ENCODE data around the gene ITPRIPL1. TPM values are rescaled to one million over a fixed set of nuclear protein-coding genes. Genes with fewer than 3 reads are reported as not detected.

Gene ITPRIPL1
- total RNA-seq, 4 donors from 2014 or later = 1.8 to 4.1 (median 2.5) TPM

- intact Hi-C loops (cut with DNase I) = no loop called here
- 75 to 82% methylated on average over 3 of the region's 3 CpGs for WGBS, 2 donors
- no peak for DNase-seq
- Histone ChIP-seq H3K9me3 (no peaks in the 10 kb centered on the region), H3K27me3 (no peaks in the 10 kb centered on the region), H3K36me3 (no peaks in the 10 kb centered on the region), H3K4me1 (peaks cover 0 to 24% (median 9%) of the 10 kb centered on the region in 3 donors), H3K4me3 (no peak overlapping the region), H3K27ac (no peak overlapping the region)
- TF ChIP-seq CTCF (IDR thresholded peaks at IDR 0.05) (no peak), POLR2A (IDR thresholded peaks at IDR 0.05) (no peak)
These were observed 11.8 kb downstream of the ITPRIPL1 start for GRCh38 chr2:96336873-96337272.

- intact Hi-C loops (cut with DNase I) = no loop called here
- Histone ChIP-seq H3K36me3 (no peaks in the 10 kb centered on the region), H3K4me1 (peaks cover 0 to 8% (median 3%) of the 10 kb centered on the region in 3 donors), H3K27me3 (no peaks in the 10 kb centered on the region), H3K27ac (no peak overlapping the region), H3K4me3 (no peak overlapping the region), H3K9me3 (no peaks in the 10 kb centered on the region)
- 80 to 83% methylated on average over 5 to 9 of the region's 9 CpGs for WGBS, 2 donors
- TF ChIP-seq CTCF (IDR thresholded peaks at IDR 0.05) (no peak), POLR2A (IDR thresholded peaks at IDR 0.05) (no peak)
- no peak for DNase-seq
These were observed 15.6 kb downstream of the ITPRIPL1 start for GRCh38 chr2:96340493-96341414.

- intact Hi-C loops (cut with DNase I) = no loop called here
- Histone ChIP-seq H3K27me3 (no peaks in the 10 kb centered on the region), H3K27ac (peak overlapping the region in 1 of 4 donors; percentile 60), H3K9me3 (no peaks in the 10 kb centered on the region), H3K4me3 (no peak overlapping the region), H3K4me1 (no peaks in the 10 kb centered on the region), H3K36me3 (peaks cover 0 to 7% (median 0%) of the 10 kb centered on the region in 3 donors)
- no peak for TF ChIP-seq CTCF (IDR thresholded peaks at IDR 0.05)
- DNase-seq = no peak
- 80 to 98% methylated on average over 8 to 12 of the region's 14 CpGs for WGBS, 2 donors
These were observed 16.5 kb downstream of the ITPRIPL1 start for GRCh38 chr2:96341641-96342040.

- Histone ChIP-seq H3K27me3 (no peaks in the 10 kb centered on the region), H3K9me3 (no peaks in the 10 kb centered on the region), H3K4me3 (no peak overlapping the region), H3K4me1 (no peaks in the 10 kb centered on the region), H3K27ac (peak overlapping the region in 2 of 4 donors; percentile 11 to 60), H3K36me3 (peaks cover 0 to 7% (median 0%) of the 10 kb centered on the region in 3 donors)
- intact Hi-C loops (cut with DNase I) = no loop called here
- WGBS, 2 donors = 54 to 57% methylated on average over 4 to 5 of the region's 6 CpGs
- DNase-seq = no peak
- no peak for TF ChIP-seq CTCF (IDR thresholded peaks at IDR 0.05)
- peak in 1 of 4 donors; percentile 26 for TF ChIP-seq POLR2A (IDR thresholded peaks at IDR 0.05)
These were observed 17.0 kb downstream of the ITPRIPL1 start for GRCh38 chr2:96342085-96342484.

- peak in 1 of 4 donors; percentile 56 for TF ChIP-seq POLR2A (IDR thresholded peaks at IDR 0.05)
- TF ChIP-seq CTCF (IDR thresholded peaks at IDR 0.05) = no peak
- no peak for DNase-seq
- Histone ChIP-seq H3K9me3 (no peaks in the 10 kb centered on the region), H3K36me3 (peaks cover 0 to 7% (median 0%) of the 10 kb centered on the region in 3 donors), H3K27me3 (no peaks in the 10 kb centered on the region), H3K4me1 (no peaks in the 10 kb centered on the region), H3K4me3 (no peak overlapping the region), H3K27ac (peak overlapping the region; percentile 8 to 70 (median 42))
- intact Hi-C loops (cut with DNase I) = no loop called here
- WGBS, 2 donors = 53 to 88% methylated on average over 4 to 5 of the region's 5 CpGs
These were observed 18.9 kb downstream of the ITPRIPL1 start for GRCh38 chr2:96344011-96344410.
